Mesendoderm (in vitro differentiated cells): ENCODE results near the gene IRGC.

Experiments used
- DNase-seq: peaks from one replicate; pipeline ENCODE4 v3.0.0; 2013
- H2AK5ac ChIP-seq: 2 replicates; pipeline ENCODE4 v1.6.1; 2013; ENCODE audit warnings: low read length, inconsistent platforms
- H2BK120ac ChIP-seq: 2 replicates; pipeline ENCODE4 v1.6.1; 2013; ENCODE audit warnings: low read depth, mild to moderate bottlenecking, low read length, moderate library complexity, mixed read lengths
- H2BK15ac ChIP-seq: replicated peaks from 2 replicates; pipeline ENCODE4 v1.6.1; 2013; ENCODE audit warnings: low read depth, mild to moderate bottlenecking, moderate library complexity
- H2BK5ac ChIP-seq: 2 replicates; pipeline ENCODE4 v1.6.1; 2013; ENCODE audit warnings: low read length, inconsistent platforms
- H3K18ac ChIP-seq: 2 replicates; pipeline ENCODE4 v1.6.1; 2013; ENCODE audit warnings: mild to moderate bottlenecking, low read length, mixed read lengths
- H3K23ac ChIP-seq: one replicate; pipeline ENCODE4 v1.6.1; 2013; ENCODE audit warnings: low read length
- H3K27ac ChIP-seq: 2 replicates; pipeline ENCODE4 v1.5.1; 2013; ENCODE audit warnings: low read depth, mild to moderate bottlenecking, inconsistent platforms, low read length, moderate library complexity
- H3K27me3 ChIP-seq: 2 replicates; pipeline ENCODE4 v1.6.1; 2013; ENCODE audit warnings: low read length, control low read depth, mild to moderate bottlenecking, inconsistent platforms; ENCODE audit not compliant: insufficient read depth, poor library complexity
- H3K36me3 ChIP-seq: 2 replicates; pipeline ENCODE4 v1.6.1; 2013; ENCODE audit warnings: low read length, inconsistent platforms; ENCODE audit not compliant: control insufficient read depth, insufficient read depth
- H3K4ac ChIP-seq: one replicate; pipeline ENCODE4 v1.6.1; 2013; ENCODE audit warnings: low read depth, mild to moderate bottlenecking, low read length, moderate library complexity
- H3K4me1 ChIP-seq: 2 replicates; pipeline ENCODE4 v1.6.1; 2013; ENCODE audit warnings: low read depth, low read length, inconsistent platforms; ENCODE audit not compliant: control insufficient read depth
- H3K4me2 ChIP-seq: 2 replicates; pipeline ENCODE4 v1.6.1; 2013; ENCODE audit warnings: low read length
- H3K4me3 ChIP-seq: 2 replicates; pipeline ENCODE4 v1.5.1; 2013; ENCODE audit warnings: mild to moderate bottlenecking, low read length
- H3K56ac ChIP-seq: one replicate; pipeline ENCODE4 v1.6.1; 2013; ENCODE audit warnings: low read length
- H3K79me1 ChIP-seq: 2 replicates; pipeline ENCODE4 v1.6.1; 2013; ENCODE audit warnings: low read length, inconsistent platforms
- H3K79me2 ChIP-seq: 2 replicates; pipeline ENCODE4 v1.6.1; 2013; ENCODE audit warnings: mild to moderate bottlenecking, low read length; ENCODE audit not compliant: control insufficient read depth, insufficient read depth
- H3K9ac ChIP-seq: 2 replicates; pipeline ENCODE4 v1.6.1; 2013; ENCODE audit warnings: low read length, inconsistent platforms
- H4K5ac ChIP-seq: one replicate; pipeline ENCODE4 v1.6.1; 2013; ENCODE audit warnings: low read length
- H4K8ac ChIP-seq: one replicate; pipeline ENCODE4 v1.6.1; 2013; ENCODE audit warnings: low read depth, mild to moderate bottlenecking, control low read depth, low read length, moderate library complexity
- WGBS: extraction: QIAGEN DNeasy Blood & Tissue Kit; methylation state at CpG from one replicate; pipeline ENCODE4 v1.1.7; 2013; ENCODE audit warnings: low lambda C conversion rate, missing lambda C conversion rate; ENCODE audit not compliant: insufficient coverage; ENCODE audit errors: extremely low coverage; 5-methylcytosine and 5-hydroxymethylcytosine counted together

The IRGC gene

DNA sequence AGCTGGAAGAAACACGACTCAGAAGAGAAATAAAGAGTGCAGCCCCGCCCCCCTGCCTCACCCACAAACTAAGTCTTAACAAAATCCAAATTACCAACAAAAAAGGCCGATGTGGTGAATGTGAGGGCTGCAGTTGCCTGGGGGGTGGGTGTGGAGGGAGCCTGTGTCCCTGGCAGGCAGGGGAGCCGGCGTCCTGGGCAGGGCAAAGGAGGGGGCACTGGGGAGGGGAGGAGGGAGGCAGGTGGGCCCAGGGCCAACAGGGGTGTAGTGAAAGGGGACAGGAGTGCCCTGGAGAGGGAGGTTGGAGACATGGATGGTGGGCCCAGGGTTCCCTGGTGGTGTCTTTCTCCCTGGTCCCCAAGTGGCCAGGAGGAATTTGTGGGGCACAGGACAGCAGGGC is 4.0 kb downstream of the IRGC start:
- no peak overlapping the region for H3K4me2 ChIP-seq
- H3K27ac ChIP-seq, result no peak overlapping the region
- H3K36me3 ChIP-seq, result no peaks in the 10 kb centered on the region
- no peaks in the 10 kb centered on the region for H3K27me3 ChIP-seq
- no peak for DNase-seq
- H2BK120ac ChIP-seq, result no peak overlapping the region
- no peak overlapping the region for H4K8ac ChIP-seq
- no peak overlapping the region for H3K23ac ChIP-seq
- H2BK15ac ChIP-seq, result no peak overlapping the region
- no peak overlapping the region for H3K9ac ChIP-seq
- no peak overlapping the region for H2BK5ac ChIP-seq
- no peak overlapping the region for H4K5ac ChIP-seq
- H3K79me2 ChIP-seq, result no peaks in the 10 kb centered on the region
- H2AK5ac ChIP-seq, result no peak overlapping the region
- H3K4ac ChIP-seq, result no peak overlapping the region
- H3K56ac ChIP-seq, result no peak overlapping the region
- H3K18ac ChIP-seq, result no peak overlapping the region
- WGBS, result no CpG with 5 or more reads among the region's 5 CpGs
- no peaks in the 10 kb centered on the region for H3K79me1 ChIP-seq
- no peak overlapping the region for H3K4me3 ChIP-seq
- H3K4me1 ChIP-seq, result no peaks in the 10 kb centered on the region

DNA sequence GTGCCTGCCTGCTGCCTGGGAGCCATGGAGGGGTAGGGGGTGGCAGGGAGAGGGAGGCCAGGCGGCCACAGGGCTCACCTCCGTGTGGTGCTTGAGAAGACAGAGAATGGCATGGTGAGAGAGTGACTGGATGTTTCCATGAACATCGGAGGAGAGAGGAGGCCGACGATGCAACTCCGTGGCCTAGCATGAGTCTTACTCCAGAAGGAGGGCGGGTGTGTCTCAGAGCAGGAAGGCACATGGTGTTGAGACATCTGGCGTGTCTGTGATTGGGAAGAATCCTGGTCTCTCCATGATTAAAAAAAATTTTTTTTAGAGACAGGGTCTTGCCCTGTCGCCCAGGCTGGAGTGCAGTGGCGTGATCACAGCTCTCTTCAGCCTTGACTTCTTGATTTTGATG is 5.1 kb downstream of the IRGC start:
- no peak for DNase-seq
- Histone ChIP-seq H3K4me3 (no peak overlapping the region), H2BK120ac (no peak overlapping the region), H3K23ac (no peak overlapping the region), H3K79me1 (no peaks in the 10 kb centered on the region), H3K79me2 (no peaks in the 10 kb centered on the region), H3K9ac (no peak overlapping the region), H3K4ac (no peak overlapping the region), H4K8ac (no peak overlapping the region), H4K5ac (no peak overlapping the region), H3K27me3 (no peaks in the 10 kb centered on the region), H3K27ac (no peak overlapping the region), H3K4me2 (no peak overlapping the region), H3K18ac (no peak overlapping the region), H3K4me1 (no peaks in the 10 kb centered on the region), H3K56ac (peak overlapping the region; percentile 10), H2BK5ac (no peak overlapping the region), H3K36me3 (no peaks in the 10 kb centered on the region), H2AK5ac (no peak overlapping the region), H2BK15ac (no peak overlapping the region)
- WGBS, result no CpG with 5 or more reads among the region's 10 CpGs

DNA sequence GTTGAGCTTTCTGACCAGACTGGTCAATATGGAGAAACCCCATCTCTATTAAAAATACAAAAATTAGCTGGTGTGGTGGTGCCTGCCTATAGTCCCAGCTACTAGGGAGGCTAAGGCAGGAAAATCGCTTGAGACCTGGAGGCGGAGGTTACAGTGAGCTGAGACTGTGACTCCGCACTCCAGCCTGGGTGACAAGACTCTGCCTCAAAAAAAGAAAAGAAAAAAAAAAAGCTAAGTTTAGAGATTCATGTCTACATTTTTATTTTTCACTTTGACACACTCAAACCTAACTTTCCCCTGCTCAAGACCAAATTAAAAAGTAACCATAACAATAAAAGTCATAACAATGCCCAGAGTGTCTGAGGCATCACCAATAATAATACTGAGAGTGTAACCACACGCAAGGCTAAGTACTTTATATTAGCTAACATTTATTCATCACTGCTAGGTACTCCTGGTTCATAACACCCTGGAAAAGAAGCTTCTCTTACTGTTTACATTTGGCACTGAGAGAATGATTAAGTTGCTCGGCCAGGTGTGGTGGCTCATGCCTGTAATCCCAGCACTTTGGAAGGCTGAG is 5.7 kb downstream of the IRGC start:
- Histone ChIP-seq H3K27me3 (no peaks in the 10 kb centered on the region), H4K8ac (no peak overlapping the region), H3K4ac (no peak overlapping the region), H3K4me3 (no peak overlapping the region), H3K36me3 (no peaks in the 10 kb centered on the region), H2BK15ac (no peak overlapping the region), H2AK5ac (no peak overlapping the region), H3K23ac (no peak overlapping the region), H3K79me1 (no peaks in the 10 kb centered on the region), H3K79me2 (no peaks in the 10 kb centered on the region), H3K18ac (no peak overlapping the region), H3K9ac (no peak overlapping the region), H3K4me1 (no peaks in the 10 kb centered on the region), H2BK120ac (no peak overlapping the region), H3K27ac (no peak overlapping the region), H3K56ac (no peak overlapping the region), H3K4me2 (no peak overlapping the region), H4K5ac (no peak overlapping the region), H2BK5ac (no peak overlapping the region)
- no peak for DNase-seq
- WGBS, result no CpG with 5 or more reads among the region's 5 CpGs

DNA sequence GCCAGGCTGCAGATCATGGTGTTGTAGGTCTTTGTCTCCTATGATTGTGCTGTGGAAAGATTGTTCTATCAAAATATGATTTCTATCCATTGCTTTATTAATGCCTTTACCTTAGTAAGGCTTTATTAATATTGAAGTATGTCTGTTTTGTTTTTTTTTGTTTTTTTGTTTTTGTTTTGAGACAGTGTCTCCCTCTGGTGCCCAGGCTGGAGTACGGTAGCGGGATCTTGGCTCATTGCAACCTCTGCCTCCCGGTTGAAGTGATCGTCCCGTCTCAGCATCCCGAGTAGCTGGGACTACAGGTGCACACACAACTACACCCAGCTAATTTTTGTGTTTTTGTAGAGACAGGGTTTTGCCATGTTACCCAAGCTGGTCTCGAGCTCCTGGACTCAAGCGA is 7.7 kb downstream of the IRGC start:
- no CpG with 5 or more reads among the region's 8 CpGs for WGBS

DNA sequence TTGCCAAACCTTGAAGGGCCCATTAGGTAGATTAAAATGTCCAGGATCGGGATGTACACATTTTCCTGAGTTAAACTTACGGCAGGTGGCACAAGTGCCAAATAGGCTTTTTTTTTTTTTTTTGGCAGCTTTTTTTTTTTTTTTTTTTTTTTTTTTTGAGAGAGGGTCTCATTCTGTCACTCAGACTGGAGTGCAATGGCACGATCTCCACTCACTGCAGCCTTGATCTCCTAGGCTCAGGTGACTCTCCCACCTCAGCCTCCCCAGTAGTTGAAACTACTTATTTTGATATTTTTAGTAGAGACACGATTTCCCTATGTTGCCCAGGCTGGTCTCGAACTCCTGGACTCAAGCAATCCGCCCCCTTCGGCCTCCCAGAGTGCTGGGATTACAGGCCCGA is 9.0 kb downstream of the IRGC start:
- no peaks in the 10 kb centered on the region for H3K27me3 ChIP-seq
- no peaks in the 10 kb centered on the region for H3K79me1 ChIP-seq
- no CpG with 5 or more reads among the region's 8 CpGs for whole genome bisulfite sequencing
- no peak overlapping the region for H3K4ac ChIP-seq
- H3K9ac ChIP-seq, result no peak overlapping the region
- H2BK15ac ChIP-seq, result no peak overlapping the region
- no peak overlapping the region for H2AK5ac ChIP-seq
- H3K56ac ChIP-seq, result no peak overlapping the region
- peaks cover 3% of the 10 kb centered on the region for H3K36me3 ChIP-seq
- no peaks in the 10 kb centered on the region for H3K4me1 ChIP-seq
- H2BK5ac ChIP-seq, result no peak overlapping the region
- H3K4me2 ChIP-seq, result no peak overlapping the region
- H3K18ac ChIP-seq, result no peak overlapping the region
- H3K4me3 ChIP-seq, result no peak overlapping the region
- no peak overlapping the region for H2BK120ac ChIP-seq
- no peak overlapping the region for H3K27ac ChIP-seq
- H3K79me2 ChIP-seq, result no peaks in the 10 kb centered on the region
- no peak overlapping the region for H4K5ac ChIP-seq
- H3K23ac ChIP-seq, result no peak overlapping the region
- no peak overlapping the region for H4K8ac ChIP-seq
- no peak for DNase-seq

More for the DNA sequence above, 7.7 kb downstream of the IRGC start:
- no peaks in the 10 kb centered on the region for H3K79me1 ChIP-seq
- H3K56ac ChIP-seq, result no peak overlapping the region
- H4K5ac ChIP-seq, result no peak overlapping the region
- no peak overlapping the region for H3K4me3 ChIP-seq
- H4K8ac ChIP-seq, result no peak overlapping the region
- no peak overlapping the region for H3K4me2 ChIP-seq
- H3K79me2 ChIP-seq, result no peaks in the 10 kb centered on the region
- H2AK5ac ChIP-seq, result no peak overlapping the region
- no peak for DNase-seq
- H3K4ac ChIP-seq, result no peak overlapping the region
- no peak overlapping the region for H3K27ac ChIP-seq
- H3K27me3 ChIP-seq, result no peaks in the 10 kb centered on the region
- no peak overlapping the region for H3K9ac ChIP-seq
- H3K4me1 ChIP-seq, result no peaks in the 10 kb centered on the region
- H2BK5ac ChIP-seq, result no peak overlapping the region
- no peak overlapping the region for H2BK15ac ChIP-seq
- peaks cover under 1% of the 10 kb centered on the region for H3K36me3 ChIP-seq
- no peak overlapping the region for H3K23ac ChIP-seq
- no peak overlapping the region for H2BK120ac ChIP-seq
- H3K18ac ChIP-seq, result no peak overlapping the region

DNA sequence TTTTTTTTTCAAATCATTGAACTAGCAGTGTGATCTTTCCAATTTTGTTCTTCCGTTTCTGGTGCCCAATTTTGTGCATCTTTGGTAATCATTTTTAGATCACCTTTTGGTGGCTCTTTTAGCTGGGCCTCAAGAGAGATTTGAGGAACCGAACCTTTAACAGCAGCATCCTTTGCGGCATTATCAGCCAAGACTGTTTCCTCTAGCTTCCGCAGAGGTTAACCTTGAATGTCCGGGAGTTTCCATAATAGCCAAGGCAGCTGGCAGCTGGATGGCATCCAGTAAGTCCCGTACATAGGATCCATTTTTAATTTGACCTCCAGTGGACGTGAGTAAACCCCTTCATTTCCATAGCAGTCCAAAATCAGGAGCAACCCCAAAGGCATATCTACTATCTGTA is 9.6 kb downstream of the IRGC start:
- whole genome bisulfite sequencing, result no CpG with 5 or more reads among the region's 7 CpGs
- Histone ChIP-seq H2BK120ac (no peak overlapping the region), H3K18ac (no peak overlapping the region), H3K4me2 (no peak overlapping the region), H3K27me3 (no peaks in the 10 kb centered on the region), H3K23ac (no peak overlapping the region), H4K8ac (no peak overlapping the region), H2BK5ac (no peak overlapping the region), H3K27ac (no peak overlapping the region), H3K4me3 (no peak overlapping the region), H4K5ac (no peak overlapping the region), H2AK5ac (no peak overlapping the region), H3K79me1 (no peaks in the 10 kb centered on the region), H3K4ac (no peak overlapping the region), H3K4me1 (no peaks in the 10 kb centered on the region), H3K56ac (no peak overlapping the region), H3K9ac (no peak overlapping the region), H3K36me3 (peaks cover 3% of the 10 kb centered on the region), H3K79me2 (no peaks in the 10 kb centered on the region), H2BK15ac (no peak overlapping the region)
- no peak for DNase-seq
